Lung (tissue), 12 donors: ENCODE results near the gene ERBB4. TPM values are rescaled to one million over a fixed set of nuclear protein-coding genes. Genes with fewer than 3 reads are reported as not detected.

Experiments
- ATAC-seq: fragments of 200-7000 bp; cut with Tn5 transposase; one replicate; pipeline ENCODE4 v1.9.1; 2020; ENCODE audit warnings: moderate number of reproducible peaks; ENCODE audit not compliant: insufficient read depth, low FRiP score
- DNase-seq, 3 donors: peaks; one replicate each; pipeline ENCODE4 v3.0.0-alpha.2; 2013 to 2017
- H3K27ac ChIP-seq, 2 donors: one replicate each; pipeline ENCODE4 v1.5.1; 2013; ENCODE audit warnings: mild to moderate bottlenecking in 2 of 2, moderate library complexity in 2 of 2, control low read depth in 1 of 2, inconsistent platforms in 1 of 2, low read depth in 1 of 2, low read length in 1 of 2
- H3K27me3 ChIP-seq, 3 donors: one replicate each; pipeline ENCODE4 v1.5.1; 2013; ENCODE audit warnings: low read length in 2 of 3; ENCODE audit not compliant: control insufficient read depth in 3 of 3, insufficient read depth in 3 of 3
- H3K36me3 ChIP-seq, 4 donors: one replicate each; pipeline ENCODE4 v1.5.1; 2013; ENCODE audit warnings: low read length in 4 of 4, mild to moderate bottlenecking in 1 of 4, moderate library complexity in 1 of 4; ENCODE audit not compliant: control insufficient read depth in 4 of 4, insufficient read depth in 4 of 4
- H3K4me1 ChIP-seq, 5 donors: one replicate each; pipeline ENCODE4 v1.5.1; 2013; ENCODE audit warnings: low read length in 5 of 5, mild to moderate bottlenecking in 2 of 5, moderate library complexity in 1 of 5; ENCODE audit not compliant: control insufficient read depth in 5 of 5, insufficient read depth in 5 of 5
- H3K4me3 ChIP-seq: one replicate; pipeline ENCODE4 v1.5.1; 2013; ENCODE audit warnings: mild to moderate bottlenecking, control low read depth, moderate library complexity
- H3K9ac ChIP-seq, 2 donors: one replicate each; pipeline ENCODE4 v1.5.1; 2013; ENCODE audit warnings: low read length in 2 of 2, control low read depth in 1 of 2; ENCODE audit not compliant: insufficient read depth in 1 of 2
- H3K9me3 ChIP-seq, 4 donors: one replicate each; pipeline ENCODE4 v1.5.1; 2013; ENCODE audit warnings: low read length in 3 of 4, mild to moderate bottlenecking in 1 of 4, moderate library complexity in 1 of 4; ENCODE audit not compliant: control insufficient read depth in 4 of 4, insufficient read depth in 3 of 4
- CTCF ChIP-seq: IDR thresholded peaks from 2 replicates; pipeline ENCODE4 v1.5.1; 2012; ENCODE audit warnings: mild to moderate bottlenecking; ENCODE audit errors: control extremely low read depth, extremely low read depth
- WGBS, 2 donors: extraction: QIAGEN DNeasy Blood & Tissue Kit; methylation state at CpG; one replicate each; pipeline ENCODE4 v1.1.7; 2013; 5-methylcytosine and 5-hydroxymethylcytosine counted together
- polyA plus RNA-seq, 2 donors: library from polyadenylated mRNA; stranded (reverse); fragments of 200-250 nt; gene quantifications; one replicate each; pipeline ENCODE4 v1.2.1, GENCODE V29; 2013
- total RNA-seq, 2 donors: library from RNA; depleted of rRNA in 1 of 2; stranded (reverse); fragments of >200 nt in 1 of 2; gene quantifications; one replicate each; pipeline ENCODE4 v1.2.1, GENCODE V29; 2014 to 2021
- donor health status: control.
- donor health status: control.
- donor health status: Bipolar disorder and iron deficiency.
- donor health status: healthy.
- donor health status: DM: yes; HTN: yes; CAD: no.

The ERBB4 gene
- total and polyA plus RNA-seq, 4 donors = 0.41 to 16.8 (median 5.3) TPM

GRCh38 chr2:211860224-211860623, 678.4 kb downstream of the ERBB4 start:
- no peaks in the 10 kb centered on the region for H3K36me3 ChIP-seq
- peaks cover 0 to 3% (median 1%) of the 10 kb centered on the region in 4 donors for H3K9me3 ChIP-seq
- no peak overlapping the region for H3K9ac ChIP-seq
- no peaks in the 10 kb centered on the region for H3K27me3 ChIP-seq
- ATAC-seq (no peak), DNase-seq (no peak)
- no peak for TF ChIP-seq CTCF
- no peaks in the 10 kb centered on the region for H3K4me1 ChIP-seq
- H3K27ac ChIP-seq = no peak overlapping the region
- H3K4me3 ChIP-seq = no peak overlapping the region

- DNase-seq = no peak
- 90 to 96% methylated on average over 3 of the region's 3 CpGs for WGBS, 2 donors
- Histone ChIP-seq H3K4me3 (no peak overlapping the region), H3K27me3 (no peaks in the 10 kb centered on the region), H3K4me1 (no peaks in the 10 kb centered on the region), H3K36me3 (no peaks in the 10 kb centered on the region), H3K27ac (no peak overlapping the region), H3K9me3 (no peaks in the 10 kb centered on the region), H3K9ac (no peak overlapping the region)
- no peak for TF ChIP-seq CTCF
- ATAC-seq = no peak
Observed at GRCh38 chr2:211854832-211855231, 683.8 kb downstream of the ERBB4 start.

DNA sequence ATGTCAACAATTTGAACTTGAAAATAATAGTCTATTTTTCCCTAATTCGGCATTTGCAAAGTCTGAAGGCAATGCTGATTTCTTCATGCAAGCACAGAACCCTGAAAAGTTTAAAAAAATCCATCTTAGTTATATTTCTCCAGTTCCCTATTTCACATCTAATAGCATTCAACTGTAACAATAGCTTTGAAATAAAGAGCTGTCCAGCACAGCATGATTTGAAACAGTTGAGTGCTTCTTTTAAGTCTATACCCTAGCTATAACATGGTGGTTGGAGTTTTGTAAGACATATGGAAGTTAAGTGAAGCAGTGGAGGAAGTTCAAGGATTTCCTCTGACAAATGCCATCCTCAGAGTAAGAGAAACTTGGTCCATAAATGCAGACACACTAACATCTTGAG, 691.9 kb downstream of the ERBB4 start:
- no peaks in the 10 kb centered on the region for H3K27me3 ChIP-seq
- WGBS, 2 donors = 75 to 82% methylated on average over 1 of the region's 1 CpG

More for the DNA sequence above, 691.9 kb downstream of the ERBB4 start:
- no peak for DNase-seq
- no peak for ATAC-seq
- H3K27ac ChIP-seq = no peak overlapping the region
- no peak overlapping the region for H3K9ac ChIP-seq
- H3K4me3 ChIP-seq = no peak overlapping the region
- no peak for TF ChIP-seq CTCF
- H3K36me3 ChIP-seq = no peaks in the 10 kb centered on the region
- no peaks in the 10 kb centered on the region for H3K4me1 ChIP-seq
- H3K9me3 ChIP-seq = no peaks in the 10 kb centered on the region
